ENCODE measurements around the gene IL13RA1. TPM values are rescaled to one million over a fixed set of nuclear protein-coding genes. Genes with fewer than 3 reads are reported as not detected.

Gene IL13RA1
- total and polyA plus RNA-seq, 2 experiments from 2014 or later: 17.8 to 23.6 TPM

GRCh38 chrX:118693843-118694242 lies 33.6 kb upstream of the IL13RA1 start:
- no peaks in the 10 kb centered on the region for H3K36me3 ChIP-seq
- H3K27ac ChIP-seq: no peak overlapping the region
- no peaks in the 10 kb centered on the region for H3K9me3 ChIP-seq (ENCODE audit: low read depth)
- no peak for DNase-seq (ENCODE audit: low read depth in 1 of 2, low spot score in 1 of 2)
- no peaks in the 10 kb centered on the region for H3K4me1 ChIP-seq (ENCODE audit: low read depth)
- H3K4me3 ChIP-seq: no peak overlapping the region
- H3K27me3 ChIP-seq: no peaks in the 10 kb centered on the region
- TF ChIP-seq CTCF (IDR thresholded peaks at IDR 0.05; ENCODE audit: low read depth, low read length): no peak

- H3K27ac ChIP-seq: no peak overlapping the region
- no peaks in the 10 kb centered on the region for H3K9me3 ChIP-seq (ENCODE audit: low read depth)
- no peaks in the 10 kb centered on the region for H3K27me3 ChIP-seq
- no peak for TF ChIP-seq CTCF (IDR thresholded peaks at IDR 0.05; ENCODE audit: low read depth, low read length)
- H3K36me3 ChIP-seq: no peaks in the 10 kb centered on the region
- H3K4me1 ChIP-seq (ENCODE audit: low read depth): no peaks in the 10 kb centered on the region
- H3K4me3 ChIP-seq: no peak overlapping the region
- DNase-seq (ENCODE audit: low read depth in 1 of 2, low spot score in 1 of 2): peak in 1 of 2 donors; percentile 21
Observed at GRCh38 chrX:118694638-118695037, 32.8 kb upstream of the IL13RA1 start.

- no peak overlapping the region for H3K27ac ChIP-seq
- H3K4me1 ChIP-seq (ENCODE audit: low read depth): no peaks in the 10 kb centered on the region
- no peaks in the 10 kb centered on the region for H3K9me3 ChIP-seq (ENCODE audit: low read depth)
- no peaks in the 10 kb centered on the region for H3K36me3 ChIP-seq
- no peak for TF ChIP-seq CTCF (IDR thresholded peaks at IDR 0.05; ENCODE audit: low read depth, low read length)
- no peak overlapping the region for H3K4me3 ChIP-seq
- DNase-seq (ENCODE audit: low read depth in 1 of 2, low spot score in 1 of 2): no peak
- H3K27me3 ChIP-seq: no peaks in the 10 kb centered on the region
Observed at GRCh38 chrX:118698516-118699170, 28.8 kb upstream of the IL13RA1 start.

GRCh38 chrX:118702741-118703140 lies 24.7 kb upstream of the IL13RA1 start:
- Histone ChIP-seq H3K4me1 (ENCODE audit: low read depth) (no peaks in the 10 kb centered on the region), H3K4me3 (no peak overlapping the region), H3K27ac (no peak overlapping the region), H3K36me3 (no peaks in the 10 kb centered on the region), H3K9me3 (ENCODE audit: low read depth) (no peaks in the 10 kb centered on the region), H3K27me3 (no peaks in the 10 kb centered on the region)
- no peak for DNase-seq (ENCODE audit: low read depth in 1 of 2, low spot score in 1 of 2)
- TF ChIP-seq CTCF (IDR thresholded peaks at IDR 0.05; ENCODE audit: low read depth, low read length): no peak

DNA sequence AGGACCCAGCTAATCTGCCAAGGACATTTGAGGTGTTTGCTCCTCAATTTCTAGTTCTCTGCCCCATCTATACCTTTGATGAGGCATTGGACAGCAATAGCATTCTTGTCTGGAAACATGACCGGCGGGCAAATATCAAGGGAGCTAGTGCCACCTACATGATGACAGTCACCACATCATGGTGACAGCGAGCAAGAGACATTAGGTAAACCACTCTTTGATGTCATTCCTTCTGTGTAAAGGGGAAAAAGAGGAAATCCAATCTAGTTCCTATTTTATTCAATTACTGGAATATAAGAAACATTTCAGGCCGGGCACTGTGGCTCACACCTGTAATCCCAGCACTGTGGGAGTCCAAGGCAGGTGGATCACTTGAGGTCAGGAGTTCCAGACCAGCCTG lies 20.7 kb upstream of the IL13RA1 start:
- H3K4me1 ChIP-seq (ENCODE audit: low read depth): no peaks in the 10 kb centered on the region
- no peak for DNase-seq (ENCODE audit: low read depth in 1 of 2, low spot score in 1 of 2)
- H3K9me3 ChIP-seq (ENCODE audit: low read depth): no peaks in the 10 kb centered on the region
- TF ChIP-seq CTCF (IDR thresholded peaks at IDR 0.05; ENCODE audit: low read depth, low read length): no peak
- no peaks in the 10 kb centered on the region for H3K36me3 ChIP-seq
- no peaks in the 10 kb centered on the region for H3K27me3 ChIP-seq
- H3K27ac ChIP-seq: no peak overlapping the region
- H3K4me3 ChIP-seq: no peak overlapping the region
